GM12878 (cell line): ENCODE measurements around the gene SEMA4D. TPM values are rescaled to one million over a fixed set of nuclear protein-coding genes. Genes with fewer than 3 reads are reported as not detected.

ENCODE experiments used
- BACH1 ChIP-seq: fragments of 450-650 bp; IDR thresholded peaks from 2 replicates; pipeline ENCODE4 v1.6.1; 2017; ENCODE audit warnings: mild to moderate bottlenecking, borderline replicate concordance
- BCL3 ChIP-seq: IDR thresholded peaks from 2 replicates; pipeline ENCODE4 v1.6.1; 2011; ENCODE audit warnings: borderline replicate concordance, low read depth, mild to moderate bottlenecking, moderate library complexity, low read length; ENCODE audit not compliant: insufficient read depth, poor library complexity, severe bottlenecking
- BHLHE40 ChIP-seq, 2 experiments: fragments of 450-650 bp in 1 of 2; IDR thresholded peaks; 2 replicates each; pipeline ENCODE4 v1.6.1; 2011 to 2017; ENCODE audit warnings: low read depth in 2 of 2, borderline replicate concordance in 1 of 2, improper control_type of control experiment in 1 of 2, low read length in 1 of 2, mild to moderate bottlenecking in 1 of 2
- CBX5 ChIP-seq: sonication (generic); IDR thresholded peaks from 2 replicates; pipeline ENCODE4 v1.6.1; 2016; ENCODE audit warnings: low read depth, moderate library complexity, mild to moderate bottlenecking, inconsistent platforms
- CHD2 ChIP-seq: IDR thresholded peaks from 2 replicates; pipeline ENCODE4 v1.6.1; 2011; ENCODE audit warnings: low read depth, low read length, improper control_type of control experiment, borderline replicate concordance
- DPF2 ChIP-seq: fragments of 450-650 bp; IDR thresholded peaks from 2 replicates; pipeline ENCODE4 v1.6.1; 2017; ENCODE audit warnings: mild to moderate bottlenecking
- MAX ChIP-seq: IDR thresholded peaks from 2 replicates; pipeline ENCODE4 v1.6.1; 2012; ENCODE audit warnings: low read depth, low read length, improper control_type of control experiment
- NR2F1 ChIP-seq: fragments of 450-650 bp; conservative IDR thresholded peaks from 2 replicates; pipeline ENCODE4 v1.6.1; 2017; ENCODE audit warnings: mild to moderate bottlenecking
- RB1 ChIP-seq: fragments of 450-650 bp; formaldehyde crosslinking; IDR thresholded peaks from 2 replicates; pipeline ENCODE4 v1.6.1; 2017; ENCODE audit warnings: mild to moderate bottlenecking, borderline replicate concordance
- REST ChIP-seq: IDR thresholded peaks from 2 replicates; pipeline ENCODE4 v1.6.1; 2012; ENCODE audit warnings: mild to moderate bottlenecking, low read depth, low read length
- RFX5 ChIP-seq: IDR thresholded peaks from 2 replicates; pipeline ENCODE4 v1.6.1; 2011; ENCODE audit warnings: low read depth, low read length, improper control_type of control experiment
- SMAD5 ChIP-seq: IDR thresholded peaks from 2 replicates; pipeline ENCODE4 v1.6.1; 2016; ENCODE audit warnings: antibody characterized with exemption, low read depth
- YY1 ChIP-seq: IDR thresholded peaks from 2 replicates; pipeline ENCODE4 v1.6.1; 2011; ENCODE audit warnings: low read depth, mild to moderate bottlenecking, low read length
- ZBTB33 ChIP-seq: fragments of 450-650 bp; IDR thresholded peaks from 2 replicates; pipeline ENCODE4 v1.6.1; 2017; ENCODE audit warnings: mild to moderate bottlenecking
- polyA plus RNA-seq, 11 experiments: library from polyadenylated mRNA; depleted of rRNA in 4 of 11; unstranded in 6 of 11; stranded (reverse) in 5 of 11; fragments of >200 nt; fragmentation: Nextera tagmentation in 4 of 11; fragmentation: Illumina TruSeq in 1 of 11; extraction: Ambion mirVana in 4 of 11; extraction: Trizol in 1 of 11; gene quantifications; 1 replicate in 1 of 11; 2 replicates in 10 of 11; pipeline versions ENCODE4 v1.2.1 to v1.2.3, GENCODE V29; 2011 to 2016; ENCODE audit warnings: inconsistent platforms in 2 of 11, missing spikeins in 2 of 11, low read depth in 1 of 11
- total RNA-seq, 4 experiments: library from RNA; depleted of rRNA in 3 of 4; stranded (reverse); fragments of >200 nt in 3 of 4; fragmentation: Illumina TruSeq in 1 of 4; extraction: Trizol in 1 of 4; gene quantifications; 2 replicates each; pipeline versions ENCODE4 v1.2.1 to v1.2.3, GENCODE V29; 2013 to 2021

The SEMA4D gene
- total and polyA plus RNA-seq, 10 of the 15 experiments (the other 5 are each of a cell fraction or from before 2014, with no cell fraction given) = 15.1 to 136 (median 39.6) TPM

GRCh38 chr9:89464300-89464901, 33.5 kb downstream of the SEMA4D start (continued):
- peak; percentile 76; the same call in 1 of the 2 replicates for TF ChIP-seq RB1
- peak; percentile 61; the same call in 1 of the 2 replicates for TF ChIP-seq CHD2
- TF ChIP-seq BCL3 = peak; percentile 76
- peak; percentile 65 to 70; a peak in 3 of 4 replicates for TF ChIP-seq BHLHE40 (IDR thresholded peaks at IDR 0.05; ENCODE audit: borderline replicate concordance in 1 of 2, low read depth in 2 of 2, low read length in 1 of 2)
- TF ChIP-seq CBX5 = no peak
- TF ChIP-seq ZBTB33 = no peak
- TF ChIP-seq MAX = no peak
- no peak for TF ChIP-seq RFX5
- TF ChIP-seq NR2F1 = peak; percentile 97
- TF ChIP-seq BACH1 = peak; percentile 31; the same call in 1 of the 2 replicates
- no peak for TF ChIP-seq REST
- peak; percentile 41; the same call in 1 of the 2 replicates for TF ChIP-seq YY1
- TF ChIP-seq DPF2 = peak; percentile 82
- 0 out of 2 replicates have a peak, but pooled peaks have one; percentile 54 for TF ChIP-seq SMAD5
- TF ChIP-seq, all 136 proteins: peak for 36
